Hepatocyte (in vitro differentiated cells): ENCODE results near the gene ROPN1. TPM values are rescaled to one million over a fixed set of nuclear protein-coding genes. Genes with fewer than 3 reads are reported as not detected.

ENCODE experiments used
- DNase-seq: peaks from one replicate; pipeline ENCODE4 v3.0.0-alpha.2; 2016; ENCODE audit warnings: low spot score
- H2AFZ ChIP-seq: fragments of 200-600 bp; sonication (generic); 2 replicates; pipeline ENCODE4 v1.6.0; 2016; ENCODE audit warnings: antibody characterized with exemption, mild to moderate bottlenecking
- H3K27ac ChIP-seq: fragments of 200-600 bp; sonication (generic); 2 replicates; pipeline ENCODE4 v1.5.1; 2016; ENCODE audit warnings: mild to moderate bottlenecking
- H3K27me3 ChIP-seq: fragments of 200-600 bp; sonication (generic); 2 replicates; pipeline ENCODE4 v1.6.1; 2016
- H3K36me3 ChIP-seq: fragments of 200-600 bp; sonication (generic); replicated peaks from 2 replicates; pipeline ENCODE4 v1.5.1; 2016; ENCODE audit warnings: low read depth; ENCODE audit not compliant: insufficient read depth
- H3K4me1 ChIP-seq: fragments of 200-600 bp; sonication (generic); 2 replicates; pipeline ENCODE4 v1.5.1; 2016; ENCODE audit warnings: mild to moderate bottlenecking, moderate library complexity; ENCODE audit not compliant: insufficient read depth
- H3K4me2 ChIP-seq: fragments of 200-600 bp; sonication (generic); 2 replicates; pipeline ENCODE4 v1.6.0; 2016
- H3K4me3 ChIP-seq: fragments of 200-600 bp; sonication (generic); 2 replicates; pipeline ENCODE4 v1.5.1; 2016; ENCODE audit warnings: mild to moderate bottlenecking
- H3K79me2 ChIP-seq: fragments of 200-600 bp; sonication (generic); 2 replicates; pipeline ENCODE4 v1.6.0; 2017; ENCODE audit warnings: mild to moderate bottlenecking
- H3K9me2 ChIP-seq: fragments of 200-600 bp; sonication (generic); replicated peaks from 2 replicates; pipeline ENCODE4 v1.6.0; 2017; ENCODE audit warnings: mild to moderate bottlenecking; ENCODE audit not compliant: insufficient read depth
- H3K9me3 ChIP-seq: fragments of 200-600 bp; sonication (generic); 2 replicates; pipeline ENCODE4 v1.5.1; 2016; ENCODE audit warnings: low read depth, mild to moderate bottlenecking
- H4K20me1 ChIP-seq: fragments of 200-600 bp; sonication (generic); 2 replicates; pipeline ENCODE4 v1.6.0; 2016; ENCODE audit warnings: mild to moderate bottlenecking; ENCODE audit not compliant: insufficient read depth, poor library complexity, severe bottlenecking
- CTCF ChIP-seq: fragments of 200-600 bp; sonication (generic); IDR thresholded peaks from 2 replicates; pipeline ENCODE4 v1.5.1; 2016; ENCODE audit warnings: antibody characterized with exemption, mild to moderate bottlenecking; ENCODE audit not compliant: poor library complexity
- EZH2 ChIP-seq: fragments of 200-600 bp; sonication (generic); IDR thresholded peaks from 2 replicates; pipeline ENCODE4 v1.6.1; 2016; ENCODE audit warnings: antibody characterized with exemption, mild to moderate bottlenecking, borderline replicate concordance
- EZH2phosphoT487 ChIP-seq: fragments of 200-600 bp; sonication (generic); IDR thresholded peaks from one replicate; pipeline ENCODE4 v1.6.1; 2018; ENCODE audit warnings: antibody characterized with exemption, mild to moderate bottlenecking, low read depth, moderate library complexity; ENCODE audit not compliant: unreplicated experiment, severe bottlenecking
- WGBS: methylation state at CpG from one replicate; pipeline ENCODE4 v1.1.6; 2016; ENCODE audit warnings: low lambda C conversion rate; ENCODE audit errors: missing lambda C conversion rate; 5-methylcytosine and 5-hydroxymethylcytosine counted together
- polyA plus RNA-seq: library from polyadenylated mRNA; unstranded; fragments of >200 nt; fragmentation: Nextera tagmentation; extraction: Ambion mirVana; gene quantifications from 2 replicates; pipeline ENCODE4 v1.2.1, GENCODE V29; 2016
- total RNA-seq: library from RNA; depleted of rRNA; stranded (reverse); fragments of >200 nt; gene quantifications from 2 replicates; pipeline ENCODE4 v1.2.3, GENCODE V29; 2014

Gene ROPN1
- total and polyA plus RNA-seq, 2 experiments from 2014 or later: not detected

- no peaks in the 10 kb centered on the region for H3K9me3 ChIP-seq
- no peak overlapping the region for H3K4me2 ChIP-seq
- TF ChIP-seq EZH2: no peak
- no peak for TF ChIP-seq CTCF
- TF ChIP-seq EZH2phosphoT487: no peak
- no peak overlapping the region for H3K27ac ChIP-seq
- H3K4me3 ChIP-seq: no peak overlapping the region
- no peaks in the 10 kb centered on the region for H3K27me3 ChIP-seq
- DNase-seq: no peak
- no peaks in the 10 kb centered on the region for H4K20me1 ChIP-seq
- no peak overlapping the region for H2AFZ ChIP-seq
- no peaks in the 10 kb centered on the region for H3K4me1 ChIP-seq
- H3K36me3 ChIP-seq: peaks cover 3% of the 10 kb centered on the region
- no peaks in the 10 kb centered on the region for H3K79me2 ChIP-seq
- H3K9me2 ChIP-seq: no peaks in the 10 kb centered on the region
Observed at GRCh38 chr3:123947482-123947881, 44.4 kb downstream of the ROPN1 start.

- Histone ChIP-seq H3K4me2 (no peak overlapping the region), H3K4me1 (no peaks in the 10 kb centered on the region), H3K9me2 (no peaks in the 10 kb centered on the region), H3K4me3 (no peak overlapping the region), H3K27me3 (no peaks in the 10 kb centered on the region), H3K79me2 (no peaks in the 10 kb centered on the region), H3K9me3 (no peaks in the 10 kb centered on the region), H4K20me1 (no peaks in the 10 kb centered on the region), H3K27ac (no peak overlapping the region), H3K36me3 (no peaks in the 10 kb centered on the region), H2AFZ (no peak overlapping the region)
- no peak for DNase-seq
- TF ChIP-seq EZH2phosphoT487 (no peak), EZH2 (no peak), CTCF (no peak)
- 90% methylated on average over 1 of the region's 1 CpG for WGBS
Observed at GRCh38 chr3:123941542-123941941, 50.4 kb downstream of the ROPN1 start.

GRCh38 chr3:123941121-123941520 is 50.8 kb downstream of the ROPN1 start:
- DNase-seq: no peak
- Histone ChIP-seq H3K9me3 (no peaks in the 10 kb centered on the region), H3K79me2 (no peaks in the 10 kb centered on the region), H3K36me3 (no peaks in the 10 kb centered on the region), H4K20me1 (no peaks in the 10 kb centered on the region), H3K27me3 (no peaks in the 10 kb centered on the region), H3K9me2 (no peaks in the 10 kb centered on the region), H3K27ac (no peak overlapping the region), H3K4me1 (no peaks in the 10 kb centered on the region), H3K4me3 (no peak overlapping the region), H3K4me2 (no peak overlapping the region), H2AFZ (no peak overlapping the region)
- 82% methylated on average over 2 of the region's 2 CpGs for WGBS
- TF ChIP-seq EZH2: no peak
- no peak for TF ChIP-seq EZH2phosphoT487
- peak; percentile 35 for TF ChIP-seq CTCF

GRCh38 chr3:123939706-123940105 is 52.2 kb downstream of the ROPN1 start:
- 99% methylated on average over 2 of the region's 2 CpGs for WGBS
- H3K4me1 ChIP-seq: no peaks in the 10 kb centered on the region
- no peaks in the 10 kb centered on the region for H3K27me3 ChIP-seq
- H3K4me3 ChIP-seq: no peak overlapping the region
- no peaks in the 10 kb centered on the region for H3K9me2 ChIP-seq
- no peak overlapping the region for H3K4me2 ChIP-seq
- no peaks in the 10 kb centered on the region for H3K9me3 ChIP-seq
- no peaks in the 10 kb centered on the region for H4K20me1 ChIP-seq
- no peaks in the 10 kb centered on the region for H3K79me2 ChIP-seq
- no peak overlapping the region for H2AFZ ChIP-seq
- H3K27ac ChIP-seq: no peak overlapping the region
- TF ChIP-seq CTCF: no peak
- no peak for TF ChIP-seq EZH2phosphoT487
- TF ChIP-seq EZH2: no peak
- DNase-seq: no peak
- no peaks in the 10 kb centered on the region for H3K36me3 ChIP-seq
